GM12891 (cell line): ENCODE data around the gene FAM170B.

ENCODE experiments used
- DNase-seq: peaks from one replicate; pipeline ENCODE4 v3.0.0; 2011; ENCODE audit warnings: low spot score; ENCODE audit not compliant: insufficient read length
- FAIRE-seq: peaks from 2 replicates; lab custom pipeline; 2011; peaks lifted over from hg19 to GRCh38; lab: Jason Lieb, UNC
- PAX5 ChIP-seq: IDR thresholded peaks from 2 replicates; pipeline ENCODE4 v1.6.1; 2011; ENCODE audit warnings: low read length, moderate library complexity, mild to moderate bottlenecking; ENCODE audit not compliant: insufficient read depth, severe bottlenecking
- POLR2A ChIP-seq: IDR thresholded peaks from 2 replicates; pipeline ENCODE4 v1.6.1; 2011; ENCODE audit warnings: low read depth, low read length, control low read depth
- POLR2AphosphoS5 ChIP-seq: IDR thresholded peaks from 2 replicates; pipeline ENCODE4 v1.6.1; 2011; ENCODE audit warnings: low read depth, low read length, control low read depth
- POU2F2 ChIP-seq: IDR thresholded peaks from 2 replicates; pipeline ENCODE4 v1.6.1; 2011; ENCODE audit warnings: low read depth, mild to moderate bottlenecking, control low read depth, low read length, moderate library complexity
- SPI1 ChIP-seq: IDR thresholded peaks from 2 replicates; pipeline ENCODE4 v1.6.1; 2011; ENCODE audit warnings: low read depth, low read length, control low read depth
- TAF1 ChIP-seq: IDR thresholded peaks from 2 replicates; pipeline ENCODE4 v1.6.1; 2011; ENCODE audit warnings: low read depth, low read length, control low read depth

FAM170B gene

GRCh38 chr10:49140304-49141177 lies 6.7 kb upstream of the FAM170B start:
- DNase-seq, result no peak
- TF ChIP-seq PAX5, result no peak
- TF ChIP-seq POLR2AphosphoS5, result no peak
- TF ChIP-seq POU2F2, result no peak
- no peak for FAIRE-seq

GRCh38 chr10:49139846-49140195 lies 6.0 kb upstream of the FAM170B start:
- no peak for DNase-seq
- TF ChIP-seq SPI1 (no peak), POLR2AphosphoS5 (no peak), POLR2A (no peak), TAF1 (no peak), POU2F2 (no peak), PAX5 (no peak)
- no peak for FAIRE-seq

GRCh38 chr10:49139028-49139845 lies 5.4 kb upstream of the FAM170B start:
- FAIRE-seq (no peak), DNase-seq (no peak)
- no peak for TF ChIP-seq TAF1
- no peak for TF ChIP-seq POLR2A
- TF ChIP-seq SPI1, result no peak
- TF ChIP-seq POLR2AphosphoS5, result no peak
- no peak for TF ChIP-seq POU2F2
- TF ChIP-seq PAX5, result no peak

DNA sequence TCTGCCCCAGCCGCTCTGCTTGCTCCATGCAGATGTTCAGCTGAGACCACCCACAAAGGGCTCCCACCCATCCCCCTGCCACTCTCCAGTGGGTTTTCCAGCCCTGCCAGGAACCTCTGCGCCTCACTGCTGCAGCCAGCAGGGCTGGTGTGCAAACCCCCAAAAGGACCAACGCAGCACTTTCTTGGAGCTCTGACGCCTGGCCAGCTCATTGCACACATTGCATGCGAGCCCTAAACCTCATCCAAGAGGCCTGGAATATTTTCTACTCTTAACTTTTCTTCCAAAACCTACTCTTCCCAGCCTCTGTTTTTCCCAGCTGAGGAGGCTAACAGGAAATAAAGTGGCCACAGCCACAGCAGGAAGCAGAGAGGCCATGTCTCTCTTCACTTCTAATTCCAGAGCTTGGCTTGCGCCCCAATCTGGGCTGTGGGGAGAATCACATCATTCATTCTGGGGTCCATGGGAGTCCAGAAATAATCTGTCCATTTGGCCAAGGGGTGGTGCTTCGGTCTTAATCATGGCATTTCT lies 4.6 kb upstream of the FAM170B start:
- TF ChIP-seq SPI1, result no peak
- no peak for TF ChIP-seq POLR2A
- TF ChIP-seq POU2F2, result no peak
- no peak for TF ChIP-seq POLR2AphosphoS5
- DNase-seq, result no peak
- no peak for FAIRE-seq

GRCh38 chr10:49136525-49136924 lies 2.7 kb upstream of the FAM170B start:
- DNase-seq (no peak), FAIRE-seq (no peak)
- no peak for TF ChIP-seq SPI1
- TF ChIP-seq POU2F2, result no peak
- TF ChIP-seq TAF1, result no peak
- no peak for TF ChIP-seq POLR2A
- no peak for TF ChIP-seq PAX5
- TF ChIP-seq POLR2AphosphoS5, result no peak

- 0 out of 2 replicates have a peak, but pooled peaks have one; percentile 4 for TF ChIP-seq SPI1
- no peak for TF ChIP-seq POLR2AphosphoS5
- FAIRE-seq (peak; percentile 75), DNase-seq (no peak)
These were observed 1.9 kb upstream of the FAM170B start for GRCh38 chr10:49135575-49136313.

DNA sequence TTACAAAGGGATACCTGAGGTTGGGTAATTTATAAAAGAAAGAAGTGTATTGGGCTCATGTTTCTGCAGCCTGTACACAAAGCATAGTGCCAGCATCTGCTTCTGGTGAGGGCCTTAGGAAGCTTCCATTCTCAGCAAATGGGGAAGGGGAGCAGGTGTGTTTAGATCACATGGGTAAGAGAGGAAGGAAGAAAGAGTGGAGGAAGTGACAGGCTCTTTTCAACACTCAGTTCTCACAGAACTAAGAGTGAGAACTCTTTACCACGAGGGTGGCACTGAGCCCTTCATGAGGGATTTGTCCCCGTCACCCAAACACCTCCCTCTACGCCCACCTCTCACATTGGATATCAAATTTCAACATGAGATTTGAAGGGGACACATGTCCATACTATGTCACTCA lies 506 bp upstream of the FAM170B start:
- DNase-seq, result no peak
- FAIRE-seq, result peak; percentile 50
- TF ChIP-seq POLR2AphosphoS5, result no peak
- TF ChIP-seq PAX5, result no peak
- TF ChIP-seq POU2F2, result no peak
- no peak for TF ChIP-seq SPI1
- TF ChIP-seq POLR2A, result no peak
- no peak for TF ChIP-seq TAF1

DNA sequence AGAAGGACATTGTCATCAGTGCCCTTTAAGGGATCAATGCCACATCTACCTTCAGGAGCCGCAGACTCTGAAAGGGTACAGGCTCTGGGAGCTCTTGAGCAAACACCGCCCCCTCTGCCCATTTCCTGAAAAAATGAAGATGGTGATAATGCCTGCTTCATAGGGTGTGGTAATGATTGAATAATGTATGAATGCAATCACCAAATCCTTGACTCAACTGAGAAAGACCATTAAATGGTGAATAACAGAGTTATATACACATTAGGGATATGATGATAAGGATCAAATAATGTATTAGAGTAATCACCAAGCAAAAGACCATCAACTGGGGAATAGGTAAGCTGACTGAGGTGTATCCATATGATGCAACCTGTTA lies 1.5 kb downstream of the FAM170B start:
- no peak for FAIRE-seq

More for the DNA sequence above, 1.5 kb downstream of the FAM170B start:
- no peak for DNase-seq
- no peak for TF ChIP-seq SPI1
- no peak for TF ChIP-seq TAF1
- no peak for TF ChIP-seq POLR2AphosphoS5
- TF ChIP-seq POLR2A, result no peak
- TF ChIP-seq POU2F2, result no peak
- TF ChIP-seq PAX5, result no peak
